HG02870 (cell line): ENCODE measurements around the gene SFXN2.
"Not testable (repeated sequence)": the region's sequence is repeated elsewhere in the genome, so short reads cannot be mapped to it uniquely, and the experiment has no call there.

Source experiments
- ATAC-seq: cut with Tn5 transposase; IDR thresholded peaks from one replicate; pipeline ENCODE4 v1.9.1; 2021; ENCODE audit warnings: mild to moderate bottlenecking, moderate library complexity; ENCODE audit not compliant: unreplicated experiment

Gene SFXN2

DNA sequence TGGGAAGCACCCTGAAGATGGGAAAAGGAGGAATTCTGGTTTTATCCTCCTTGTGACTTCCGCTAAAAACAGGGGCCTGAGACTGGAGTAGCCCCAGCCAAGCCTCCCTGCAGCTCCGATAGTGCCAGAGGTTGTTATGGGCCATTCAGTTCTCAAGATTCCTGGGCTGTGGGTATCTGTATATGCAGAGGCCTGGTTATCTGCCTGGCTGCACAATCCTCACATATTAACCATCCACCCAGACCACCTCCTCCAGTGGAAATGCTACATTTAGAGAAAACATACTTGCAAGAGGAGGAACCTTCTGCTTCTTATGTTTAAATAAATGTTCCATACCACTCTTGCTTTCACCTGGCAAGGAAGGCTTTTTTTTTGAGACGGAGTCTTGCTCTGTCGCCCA lies 34.8 kb upstream of the SFXN2 start:
- no peak for ATAC-seq

DNA sequence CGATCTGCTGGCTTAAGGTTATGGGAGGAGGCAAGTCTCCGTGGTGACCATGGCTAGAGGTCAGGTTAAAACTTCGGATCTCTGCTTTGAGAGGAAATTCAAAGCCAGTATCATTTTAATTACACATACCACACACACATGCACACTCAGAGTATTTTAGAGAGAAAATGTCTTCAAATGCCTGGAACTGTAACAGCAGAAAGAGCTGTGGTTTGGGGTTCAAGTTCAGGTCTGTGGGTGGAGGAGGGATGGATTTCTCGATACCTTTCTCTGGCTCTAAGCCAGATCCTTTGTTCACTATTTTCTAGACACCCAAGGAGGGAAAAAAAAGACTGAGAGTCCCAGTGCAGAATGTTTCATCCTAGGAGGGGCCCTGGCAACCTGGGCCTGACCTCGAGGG lies 32.7 kb upstream of the SFXN2 start:
- no peak for ATAC-seq

DNA sequence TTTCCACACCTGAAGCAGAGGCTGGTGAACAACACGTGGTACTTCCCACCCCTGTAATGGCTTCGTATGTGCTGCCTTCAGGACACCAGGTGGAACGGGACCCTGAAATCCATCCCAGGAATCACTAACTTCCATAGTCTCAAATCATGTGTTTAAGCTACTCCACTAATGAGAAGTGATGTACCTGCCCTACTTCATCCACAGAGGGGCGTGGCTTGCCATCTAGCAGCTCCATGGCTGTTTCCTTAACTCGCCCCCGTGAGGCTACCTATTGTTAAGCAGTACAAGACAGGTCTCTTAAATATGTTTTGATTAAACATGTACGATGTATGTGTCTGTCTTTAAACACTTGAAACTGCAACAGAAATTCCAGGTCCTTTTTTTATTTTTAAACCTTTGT lies 32.0 kb upstream of the SFXN2 start:
- no peak for ATAC-seq

DNA sequence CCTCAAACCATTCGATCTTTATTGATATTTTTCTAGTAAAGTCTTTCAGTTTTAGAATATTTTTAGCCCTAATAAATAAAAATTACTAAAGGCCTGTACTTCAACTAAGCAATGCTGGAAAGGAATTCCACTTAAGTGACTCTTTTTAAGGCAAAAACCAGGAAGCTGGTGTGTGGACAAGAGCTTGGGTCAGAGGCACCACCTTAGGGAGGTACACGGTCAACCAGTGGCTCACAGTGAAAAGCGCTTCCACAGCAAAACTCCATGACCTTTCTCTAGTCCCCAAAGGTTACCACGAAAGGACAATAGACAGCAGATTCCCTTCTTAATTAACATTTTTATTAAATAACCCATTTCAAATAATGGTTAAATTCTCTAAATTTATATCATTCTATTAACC lies 31.5 kb upstream of the SFXN2 start:
- no peak for ATAC-seq

DNA sequence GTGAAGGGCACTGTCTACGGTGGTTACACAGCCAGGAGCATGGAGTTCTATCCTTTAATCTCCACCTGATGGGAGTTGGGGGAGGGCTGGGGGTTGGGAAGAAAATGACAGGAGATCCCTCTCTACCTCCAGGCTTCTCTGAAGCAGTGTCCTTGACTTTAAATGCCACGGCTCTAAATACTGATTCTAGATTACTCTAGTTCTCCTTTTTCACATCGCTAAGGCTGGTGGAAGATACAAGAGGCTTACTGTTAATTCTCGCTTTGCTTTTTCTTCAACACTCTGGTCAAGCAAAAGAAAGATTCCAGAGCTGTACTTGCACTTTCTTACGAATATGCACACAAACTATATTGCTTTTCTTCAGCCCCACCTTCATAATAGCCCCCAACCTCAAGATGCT lies 30.7 kb upstream of the SFXN2 start:
- ATAC-seq = no peak

DNA sequence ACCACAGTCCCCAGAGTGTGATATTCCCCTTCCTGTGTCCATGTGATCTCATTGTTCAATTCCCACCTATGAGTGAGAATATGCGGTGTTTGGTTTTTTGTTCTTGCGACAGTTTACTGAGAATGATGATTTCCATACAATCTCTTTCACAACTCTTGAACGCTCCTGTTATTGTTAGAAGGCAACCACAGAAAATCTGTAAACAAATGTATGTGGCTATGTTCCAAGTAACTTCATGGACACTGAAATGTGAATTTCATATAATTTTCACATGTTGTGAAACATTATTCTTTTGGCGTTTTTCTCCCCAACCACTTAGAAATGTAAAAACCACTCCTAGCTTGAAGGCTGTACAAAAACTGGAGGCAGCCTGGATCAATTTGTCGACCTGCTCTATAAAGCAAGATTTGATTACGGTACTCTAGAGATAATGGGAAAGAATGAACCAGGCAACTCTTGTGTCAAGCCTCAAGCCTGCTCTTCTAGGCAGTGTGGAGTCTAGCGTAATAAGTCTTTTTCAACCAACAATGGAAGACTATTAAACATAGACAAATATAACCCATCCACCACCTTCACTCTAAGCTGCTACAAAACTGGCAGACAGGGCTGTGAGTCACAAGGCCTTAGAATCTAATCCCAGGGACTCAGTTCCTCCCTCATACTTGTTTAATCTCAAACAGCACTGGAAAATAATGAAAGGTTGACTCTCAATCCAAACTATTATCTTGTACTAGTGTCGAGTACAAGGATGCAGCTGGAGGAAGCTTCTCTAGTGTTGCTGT lies 23.0 kb upstream of the SFXN2 start:
- ATAC-seq = no peak

DNA sequence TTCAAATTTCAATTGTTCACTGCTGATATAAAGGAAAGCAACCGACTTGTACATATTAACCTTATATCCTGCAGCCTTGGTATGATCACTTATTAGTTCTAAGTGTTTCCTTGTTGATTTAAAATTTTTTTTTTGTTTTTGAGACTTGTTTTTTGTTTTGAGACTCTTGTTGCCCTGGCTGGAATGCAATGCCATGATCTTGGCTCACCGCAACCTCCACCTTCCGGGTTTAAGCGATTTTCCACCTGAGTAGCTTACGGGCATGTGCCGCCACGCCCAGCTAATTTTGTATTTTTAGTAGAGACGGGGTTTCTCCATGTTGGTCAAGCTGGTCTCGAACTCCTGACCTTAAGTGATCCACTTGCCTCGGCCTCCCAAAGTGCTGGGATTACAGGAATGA lies 19.0 kb upstream of the SFXN2 start:
- not testable (repeated sequence) for ATAC-seq

DNA sequence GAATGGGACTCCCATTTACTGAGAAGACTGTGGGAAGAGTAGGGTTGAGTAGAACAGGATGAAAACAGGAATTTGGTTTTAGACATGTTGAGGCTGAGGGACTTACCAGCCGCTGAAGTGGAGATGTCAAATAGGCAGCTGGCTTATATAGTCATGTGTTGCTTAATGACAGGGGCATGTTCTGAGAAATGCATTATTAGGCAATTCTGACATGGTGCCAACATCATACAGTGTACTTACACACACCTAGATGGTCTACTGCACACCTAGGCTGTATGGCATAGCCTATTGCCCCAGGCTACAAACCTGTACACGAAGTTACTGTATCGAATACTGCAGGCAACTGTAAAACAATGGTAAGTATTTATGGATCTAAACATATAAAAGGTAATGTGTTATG lies 17.7 kb upstream of the SFXN2 start:
- no peak for ATAC-seq

DNA sequence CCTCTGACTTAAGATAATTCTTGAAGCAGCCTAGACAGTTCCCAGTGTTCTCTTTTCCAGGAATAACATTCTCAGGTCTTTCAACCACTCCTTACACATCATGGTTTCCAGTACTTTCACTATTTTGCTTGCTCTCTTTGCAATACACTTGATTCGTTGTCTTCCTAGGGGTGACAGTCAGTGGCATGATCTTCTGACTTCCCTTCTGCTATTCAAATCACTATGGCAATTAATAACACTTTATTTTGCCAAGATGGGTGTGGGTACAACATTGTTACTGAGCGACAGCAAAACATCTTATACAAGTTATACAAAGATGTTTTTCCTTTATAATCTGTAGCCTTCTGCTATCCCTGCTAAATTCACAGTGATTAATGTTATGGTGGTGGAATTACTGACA lies 15.5 kb upstream of the SFXN2 start:
- no peak for ATAC-seq

DNA sequence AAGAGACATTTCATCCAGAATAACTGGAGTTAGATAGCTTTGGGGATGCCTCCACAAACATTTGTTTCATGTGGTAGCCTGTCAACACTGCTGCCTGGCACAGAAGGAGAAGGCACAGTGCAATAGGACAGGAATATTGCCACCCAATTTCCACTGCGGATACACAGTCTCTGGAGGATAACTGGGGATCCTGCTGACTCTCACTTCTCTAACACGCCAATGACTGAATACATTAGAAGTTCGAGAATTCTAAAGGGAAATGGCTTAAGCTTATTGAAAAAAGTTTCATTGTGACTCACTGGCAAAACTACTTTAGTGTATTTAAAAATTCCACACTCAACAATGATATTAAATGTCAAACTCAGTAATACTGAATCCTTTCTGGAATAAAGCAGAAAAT lies 13.2 kb upstream of the SFXN2 start:
- no peak for ATAC-seq

DNA sequence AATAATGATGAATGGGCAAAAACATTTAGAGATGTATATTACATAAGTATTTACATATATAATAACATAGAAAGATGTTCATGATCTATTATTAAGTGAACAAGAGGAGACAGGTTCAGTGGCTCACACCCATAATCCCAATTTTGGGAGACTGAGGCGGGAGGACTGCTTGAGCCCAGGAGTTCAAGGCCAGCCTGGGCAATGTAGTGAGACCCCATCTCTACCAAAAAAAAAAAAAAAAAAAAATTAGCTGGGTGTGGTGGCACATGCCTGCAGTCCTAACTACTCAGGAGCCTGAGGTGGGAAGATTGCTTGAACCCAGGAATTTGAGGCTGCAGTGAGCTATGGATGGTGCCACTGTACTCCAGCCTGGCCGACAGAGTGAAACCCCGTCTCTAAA lies 12.6 kb upstream of the SFXN2 start:
- ATAC-seq = no peak

DNA sequence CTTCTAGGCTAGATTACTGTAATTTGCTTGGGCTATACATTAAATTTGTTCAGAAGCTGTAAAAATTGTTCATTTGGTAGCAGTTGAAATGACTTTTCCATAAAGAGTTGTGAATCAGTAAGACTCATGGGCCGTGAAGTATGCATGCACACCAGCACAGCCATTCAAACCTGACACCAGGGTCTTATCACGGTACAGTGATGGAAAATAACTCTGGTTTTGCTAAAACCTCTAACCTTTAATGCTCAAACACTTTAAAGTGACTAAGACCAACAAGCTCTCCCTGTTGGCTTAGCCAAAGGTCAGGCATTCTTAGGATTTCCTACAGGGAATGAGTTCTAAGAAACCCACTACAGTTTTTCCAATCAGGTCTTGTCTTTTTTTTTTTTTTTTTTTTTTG lies 11.7 kb upstream of the SFXN2 start:
- no peak for ATAC-seq

DNA sequence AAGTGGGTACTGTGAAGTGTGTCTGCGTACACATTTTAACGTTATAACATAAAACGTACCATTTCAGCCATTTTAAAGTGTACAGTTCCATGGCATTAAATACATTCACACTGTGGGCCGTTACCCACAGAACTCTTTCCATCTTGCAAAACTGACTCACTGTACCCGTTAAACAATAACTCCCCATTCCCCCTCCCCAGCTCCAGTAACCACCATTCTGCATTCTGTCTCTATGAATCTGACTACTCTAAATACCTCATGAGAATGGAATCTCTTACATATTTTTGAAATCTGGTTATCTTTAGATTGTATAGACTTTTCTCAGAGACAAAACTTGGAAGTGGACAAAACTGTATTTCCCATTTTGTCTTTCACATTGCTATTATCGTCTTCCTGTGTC lies 9.5 kb upstream of the SFXN2 start:
- ATAC-seq = no peak

DNA sequence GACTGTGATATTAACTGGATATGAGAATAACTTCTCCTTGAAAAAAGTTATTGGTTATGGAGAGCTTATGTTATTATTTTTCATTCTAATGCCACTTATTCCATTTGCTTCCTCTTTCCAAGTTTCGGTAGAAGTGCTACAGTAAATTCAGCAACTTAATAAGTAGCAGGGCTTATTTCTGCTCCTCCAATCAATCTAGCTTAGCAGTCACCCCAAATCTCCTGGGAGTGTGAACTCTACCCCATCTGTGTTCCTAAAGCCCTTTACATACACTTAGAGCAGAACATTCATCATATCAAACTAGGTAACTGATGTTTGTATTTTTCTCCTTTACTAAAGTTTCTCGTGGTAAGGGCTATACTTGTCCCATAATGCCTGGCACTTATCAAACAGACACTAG lies 8.9 kb upstream of the SFXN2 start:
- ATAC-seq = no peak

DNA sequence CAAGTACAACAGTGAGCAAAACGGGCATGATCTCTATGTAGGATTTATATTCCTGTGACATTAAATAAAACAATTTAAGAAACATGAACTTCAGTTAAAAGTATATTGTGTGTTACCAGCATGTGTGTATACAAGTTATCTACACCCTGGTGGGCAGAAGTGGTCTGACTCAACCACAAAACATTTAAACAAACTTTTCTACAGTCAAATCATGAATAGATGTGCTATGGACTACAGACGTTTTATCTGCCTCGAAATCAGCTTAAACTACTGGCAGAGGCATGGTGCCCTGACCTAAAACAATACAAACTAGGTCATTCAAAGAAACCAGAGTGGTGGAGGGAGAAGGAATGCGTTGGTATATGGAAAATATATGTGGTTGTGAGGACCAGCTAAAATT lies 3.8 kb upstream of the SFXN2 start:
- no peak for ATAC-seq

DNA sequence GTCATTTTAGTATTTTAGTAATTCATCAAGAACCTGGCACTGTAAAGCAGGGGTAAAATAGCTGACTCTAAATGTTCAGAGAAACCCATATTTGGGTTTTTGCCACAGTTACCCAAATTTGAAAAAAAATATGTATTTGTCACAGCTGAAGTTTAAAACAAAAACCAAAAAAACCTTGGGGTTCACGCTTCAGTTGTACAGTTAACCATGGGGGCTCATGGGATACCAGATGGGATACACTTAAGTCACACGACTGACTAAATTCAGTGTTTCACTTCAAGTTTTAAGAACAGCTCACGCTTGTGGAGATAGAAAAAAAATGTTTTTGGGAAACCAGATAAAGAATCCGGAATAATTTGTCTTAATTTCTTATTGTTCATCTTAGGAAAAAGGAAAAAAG lies 2.3 kb upstream of the SFXN2 start:
- no peak for ATAC-seq

DNA sequence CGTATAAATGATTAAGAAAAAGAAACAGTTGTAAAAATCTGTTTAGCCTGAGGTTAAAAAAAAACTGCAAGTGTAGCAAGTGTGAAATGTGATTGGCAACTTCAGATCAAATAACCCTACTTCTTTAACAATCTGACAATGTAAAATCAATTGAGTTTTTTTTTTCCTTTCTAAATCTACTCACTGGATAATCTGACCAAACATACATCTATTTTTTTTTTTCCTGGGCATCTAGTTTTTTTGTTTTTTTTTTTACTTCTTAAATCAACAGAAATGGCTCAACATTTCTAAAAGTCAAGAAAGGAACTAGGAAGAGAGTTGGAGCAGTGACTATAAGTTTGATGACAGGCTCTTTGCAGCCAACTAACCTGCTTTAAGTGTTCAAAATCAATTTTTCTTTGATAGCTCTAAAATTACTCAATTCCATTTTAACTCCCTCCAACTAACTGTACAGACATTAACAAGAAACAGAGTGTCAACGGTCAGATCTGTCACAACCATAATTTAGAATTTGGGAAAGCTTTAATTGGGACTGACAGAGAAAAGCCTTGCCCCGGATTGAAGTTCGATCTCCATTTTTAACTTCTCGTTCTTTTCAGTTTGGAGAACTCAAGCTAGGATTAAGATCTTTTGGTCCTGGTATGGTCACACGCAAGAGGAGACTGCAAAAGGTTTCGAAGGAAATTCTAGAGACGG lies 1.4 kb upstream of the SFXN2 start:
- no peak for ATAC-seq

DNA sequence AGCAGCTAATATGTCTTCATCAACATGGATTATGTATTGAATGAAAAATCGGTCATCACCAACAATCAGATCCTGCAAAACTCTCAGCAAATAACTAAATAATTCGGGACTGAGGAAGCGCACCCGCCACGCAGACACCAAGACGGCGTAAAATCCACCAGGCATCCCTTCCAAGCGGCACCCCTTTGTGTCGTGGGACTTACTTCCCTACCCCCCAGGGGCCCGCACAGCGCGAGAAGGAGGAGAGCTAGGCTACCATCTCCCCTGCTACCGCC lies 960 bp upstream of the SFXN2 start:
- ATAC-seq = peak; percentile 25

DNA sequence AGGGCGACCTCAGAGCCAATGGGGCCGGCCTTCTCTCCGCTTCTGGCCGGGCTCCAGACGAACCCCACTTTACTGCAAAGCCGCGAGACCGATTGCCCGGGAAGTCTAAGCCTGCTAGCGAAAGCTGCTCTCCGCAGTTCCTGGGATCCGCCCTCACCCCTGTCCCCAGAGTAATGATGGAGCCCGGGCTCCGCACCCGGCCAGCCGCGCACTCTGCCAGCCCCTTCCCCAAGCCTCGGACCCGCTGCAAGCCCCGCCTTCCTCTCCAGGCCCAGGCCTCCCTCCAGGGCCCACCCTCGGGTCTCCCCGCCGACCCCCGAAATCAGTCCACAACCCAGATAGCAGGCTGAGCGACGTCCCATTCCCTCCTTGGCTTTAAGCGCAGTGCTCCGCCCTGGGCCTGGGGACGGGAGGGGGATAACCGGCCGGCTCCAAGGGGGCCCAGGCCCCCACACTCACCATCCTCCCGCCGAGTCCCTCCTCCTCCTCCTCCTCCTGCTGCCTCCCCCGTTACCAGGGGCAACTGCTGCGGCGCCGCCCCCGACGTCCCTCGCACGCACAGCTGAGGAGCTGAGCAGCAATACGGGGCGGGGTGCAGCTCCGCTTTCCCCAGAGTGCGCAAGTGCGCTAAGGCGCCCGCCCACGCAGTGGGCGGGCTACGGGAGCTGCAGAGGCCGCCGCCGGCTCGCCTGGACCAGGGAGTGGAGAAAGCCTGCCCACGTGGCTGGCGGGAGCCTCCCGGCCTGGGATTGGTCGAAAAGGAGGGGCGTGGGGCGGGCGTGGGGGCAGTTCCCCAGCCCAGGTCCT lies 419 bp upstream of the SFXN2 start, which contains the start of gene ARL3:
Gene ARL3, minus strand, starts transcription at position 584 of the 807 bp plus-strand sequence. Its CDS starts 122 bp downstream, at position 462.
- peak; percentile 79 for ATAC-seq

DNA sequence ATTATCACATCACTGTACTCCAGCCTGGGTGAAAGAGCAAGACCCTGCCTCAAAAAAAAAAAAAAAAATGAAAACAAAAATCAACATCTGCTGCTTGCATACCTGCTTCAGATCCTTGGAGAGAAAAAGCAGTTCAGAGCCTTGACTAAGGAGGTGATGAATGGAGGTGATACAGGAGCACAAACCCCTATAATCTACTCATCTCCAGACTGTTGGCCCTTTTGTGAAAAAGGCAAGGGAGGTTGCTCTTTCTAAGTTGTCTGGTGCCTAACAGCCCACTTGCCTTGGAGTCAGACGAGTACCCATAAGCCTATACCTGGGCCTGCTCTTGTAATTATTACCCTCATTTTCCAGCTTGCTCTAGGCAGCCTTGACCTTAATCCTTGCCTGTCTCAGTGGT lies 1.4 kb downstream of the SFXN2 start:
- ATAC-seq = no peak

DNA sequence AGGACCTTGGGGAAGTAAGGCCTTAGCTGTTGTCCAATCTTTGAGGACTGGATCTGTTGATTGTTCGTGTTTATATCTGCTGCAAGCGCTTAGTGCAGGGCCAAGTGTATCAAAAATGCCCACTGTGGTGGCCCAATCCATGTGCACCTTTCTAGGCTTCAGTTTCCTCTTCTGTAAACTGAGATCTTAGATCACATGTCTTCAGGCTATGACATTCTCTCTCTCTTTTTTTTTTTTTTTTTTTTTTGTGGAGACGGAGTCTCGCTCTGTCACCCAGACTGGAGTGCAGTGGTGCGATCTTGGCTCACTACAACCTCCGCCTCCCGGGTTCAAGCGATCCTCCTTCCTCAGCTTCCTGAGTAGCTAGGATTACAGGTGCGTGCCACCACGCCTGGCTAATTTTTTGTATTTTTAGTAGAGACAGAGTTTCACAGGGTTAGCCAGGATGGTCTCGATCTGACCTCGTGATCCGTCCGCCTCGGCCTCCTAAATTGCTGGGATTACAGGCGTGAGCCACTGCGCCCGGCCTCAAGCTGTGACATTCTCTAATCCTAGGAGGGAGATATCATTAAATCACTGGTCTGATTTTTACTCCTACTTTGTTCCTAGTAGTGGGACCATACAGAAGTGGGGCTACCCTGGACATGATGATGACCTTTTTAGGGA lies 2.6 kb downstream of the SFXN2 start:
- ATAC-seq = not testable (repeated sequence)
